Upper lobe of right lung (tissue), 1 donor: Measurements from ENCODE around the gene ARID1B. TPM values are rescaled to one million over a fixed set of nuclear protein-coding genes. Genes with fewer than 3 reads are reported as not detected.

Experiments used
- ATAC-seq: fragments of 200-7000 bp; cut with Tn5 transposase; one replicate; pipeline ENCODE4 v1.9.1; 2020; ENCODE audit warnings: mild to moderate bottlenecking, moderate library complexity
- DNase-seq: peaks from one replicate; pipeline ENCODE4 v3.0.0-alpha.2; 2020
- H3K27ac ChIP-seq: fragments of 200-600 bp; one replicate; pipeline ENCODE4 v1.8.0; 2022
- H3K27me3 ChIP-seq: fragments of 200-600 bp; one replicate; pipeline ENCODE4 v1.8.0; 2022; ENCODE audit warnings: mild to moderate bottlenecking
- H3K36me3 ChIP-seq: fragments of 200-600 bp; one replicate; pipeline ENCODE4 v1.8.0; 2022
- H3K4me1 ChIP-seq: fragments of 200-600 bp; one replicate; pipeline ENCODE4 v1.8.0; 2022
- H3K4me3 ChIP-seq: fragments of 200-600 bp; one replicate; pipeline ENCODE4 v1.8.0; 2022; ENCODE audit warnings: mild to moderate bottlenecking
- H3K9me3 ChIP-seq: fragments of 200-600 bp; one replicate; pipeline ENCODE4 v1.8.0; 2022
- CTCF ChIP-seq: fragments of 200-600 bp; IDR thresholded peaks from one replicate; pipeline ENCODE4 v1.8.0; 2022; ENCODE audit warnings: antibody characterized with exemption
- intact Hi-C: fragments of 100-400 bp; cut with DNase I; formaldehyde crosslinking; loops from one replicate; pipeline ENCODE4 v1.11.0; 2022
- total RNA-seq: library from RNA; stranded (reverse); fragmentation: NEBNext Ultra II Directional; extraction: Animal tissue kit (Norgen Biotek cat#: 25700); gene quantifications from one replicate; pipeline ENCODE4 v1.2.1, GENCODE V29; 2021
- donor health status: DM: no; HTN: yes; CAD: no; lungs with severe emphysema.

ARID1B gene
- total RNA-seq, 1 donor from 2014 or later, result 80.4 TPM

DNA sequence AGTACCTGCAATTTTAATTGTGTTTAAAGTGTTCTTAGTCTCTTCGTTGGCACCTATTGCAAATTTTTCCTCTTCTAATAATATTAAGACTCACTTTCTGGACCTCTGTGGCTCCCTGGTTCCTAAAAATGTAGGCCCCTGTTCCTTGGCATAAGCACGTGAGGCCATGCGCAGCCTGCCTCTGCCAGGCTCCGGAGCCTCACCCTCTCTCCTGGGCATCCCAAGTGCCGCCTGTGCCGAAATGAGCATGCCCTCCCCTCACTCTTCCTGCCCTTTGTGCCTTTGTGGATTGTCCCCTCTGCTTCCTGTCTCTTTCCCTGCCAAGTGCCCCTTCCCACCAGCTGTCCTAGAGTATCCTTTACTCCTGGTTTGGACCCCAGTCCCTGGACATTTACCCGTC is 300.1 kb downstream of the ARID1B start:
- DNase-seq, result no peak
- Histone ChIP-seq H3K36me3 (no peaks in the 10 kb centered on the region), H3K27ac (no peak overlapping the region), H3K4me1 (no peaks in the 10 kb centered on the region), H3K9me3 (no peaks in the 10 kb centered on the region), H3K4me3 (no peak overlapping the region), H3K27me3 (no peaks in the 10 kb centered on the region)
- no peak for TF ChIP-seq CTCF
- intact Hi-C loops, result no loop called here
- ATAC-seq, result no peak

GRCh38 chr6:157078326-157078725 is 301.1 kb downstream of the ARID1B start:
- H3K36me3 ChIP-seq, result no peaks in the 10 kb centered on the region
- ATAC-seq (no peak), DNase-seq (no peak)
- no peak for TF ChIP-seq CTCF
- H3K27ac ChIP-seq, result no peak overlapping the region
- no peak overlapping the region for H3K4me3 ChIP-seq
- no peaks in the 10 kb centered on the region for H3K27me3 ChIP-seq
- intact Hi-C loops, result no loop called here
- H3K9me3 ChIP-seq, result no peaks in the 10 kb centered on the region
- no peaks in the 10 kb centered on the region for H3K4me1 ChIP-seq

DNA sequence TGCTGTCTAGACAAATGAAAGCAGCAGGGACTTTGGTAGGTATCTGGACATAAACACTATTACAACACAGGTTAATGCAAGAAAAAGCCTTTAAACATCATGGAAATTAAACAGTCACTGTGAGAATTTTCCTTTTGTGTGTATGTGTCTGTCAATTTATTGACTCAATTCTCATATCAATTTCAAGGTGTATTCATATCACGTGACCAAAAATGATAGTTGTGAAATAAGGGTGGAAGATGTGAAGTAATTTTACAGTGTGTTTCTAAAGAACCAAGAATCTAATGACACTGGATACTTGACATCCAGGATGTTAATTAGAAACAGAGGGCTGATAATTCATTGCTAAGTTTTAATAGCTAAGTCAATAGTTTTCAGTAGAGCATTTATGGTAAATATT is 302.1 kb downstream of the ARID1B start:
- H3K27ac ChIP-seq, result no peak overlapping the region
- intact Hi-C loops, result no loop called here
- no peak for ATAC-seq

GRCh38 chr6:157079771-157080170 is 302.6 kb downstream of the ARID1B start:
- H3K9me3 ChIP-seq, result no peaks in the 10 kb centered on the region
- H3K36me3 ChIP-seq, result peaks cover 3% of the 10 kb centered on the region
- H3K27me3 ChIP-seq, result no peaks in the 10 kb centered on the region
- ATAC-seq (no peak), DNase-seq (no peak)
- no peak overlapping the region for H3K27ac ChIP-seq
- intact Hi-C loops, result no loop called here
- no peaks in the 10 kb centered on the region for H3K4me1 ChIP-seq
- no peak for TF ChIP-seq CTCF
- H3K4me3 ChIP-seq, result no peak overlapping the region

More for the DNA sequence above, 302.1 kb downstream of the ARID1B start:
- Histone ChIP-seq H3K27me3 (no peaks in the 10 kb centered on the region), H3K36me3 (no peaks in the 10 kb centered on the region), H3K9me3 (no peaks in the 10 kb centered on the region), H3K4me3 (no peak overlapping the region), H3K4me1 (no peaks in the 10 kb centered on the region)
- DNase-seq, result no peak
- no peak for TF ChIP-seq CTCF

DNA sequence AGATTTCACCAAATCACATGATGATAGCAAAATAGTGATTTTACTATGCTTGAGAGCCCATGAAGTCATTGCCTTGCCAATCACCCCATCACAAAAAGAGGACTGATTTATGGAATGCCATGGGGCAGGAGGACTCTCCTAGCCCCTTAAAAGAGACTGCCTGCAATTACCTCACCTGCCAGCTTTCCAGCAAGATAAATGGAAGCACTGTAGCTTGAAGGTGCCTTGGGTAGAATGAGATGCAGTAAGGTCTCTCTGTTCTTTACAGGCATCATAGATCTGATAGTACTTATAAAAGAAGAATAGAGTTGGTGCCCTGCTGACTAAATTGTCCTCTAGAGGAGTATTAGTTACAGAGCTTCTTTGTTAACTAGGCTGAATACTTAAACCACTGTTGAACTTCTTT is 303.8 kb downstream of the ARID1B start:
- Histone ChIP-seq H3K27ac (no peak overlapping the region), H3K4me1 (no peaks in the 10 kb centered on the region), H3K27me3 (no peaks in the 10 kb centered on the region), H3K4me3 (no peak overlapping the region), H3K36me3 (peaks cover 12% of the 10 kb centered on the region), H3K9me3 (no peaks in the 10 kb centered on the region)
- intact Hi-C loops, result no loop called here
- DNase-seq (no peak), ATAC-seq (no peak)
- no peak for TF ChIP-seq CTCF

- Histone ChIP-seq H3K4me3 (no peak overlapping the region), H3K9me3 (no peaks in the 10 kb centered on the region), H3K36me3 (peaks cover 12% of the 10 kb centered on the region), H3K27me3 (no peaks in the 10 kb centered on the region), H3K27ac (no peak overlapping the region), H3K4me1 (no peaks in the 10 kb centered on the region)
- DNase-seq (no peak), ATAC-seq (peak; percentile 26)
- intact Hi-C loops, result no loop called here
- TF ChIP-seq CTCF, result no peak
Measured at GRCh38 chr6:157083343-157083742, 306.2 kb downstream of the ARID1B start.
